HG03520 (cell line): ENCODE data around the gene PGBD2.
A peak's percentile ranks its signal among the peaks of the same experiment; 100 is the strongest.
"Not testable (repeated sequence)": the region's sequence is repeated elsewhere in the genome, so short reads cannot be mapped to it uniquely, and the experiment has no call there.

Source experiments
- ATAC-seq: cut with Tn5 transposase; IDR thresholded peaks from one replicate; pipeline ENCODE4 v1.9.1; 2021; ENCODE audit warnings: mild to moderate bottlenecking, moderate library complexity; ENCODE audit not compliant: unreplicated experiment

PGBD2 gene

DNA sequence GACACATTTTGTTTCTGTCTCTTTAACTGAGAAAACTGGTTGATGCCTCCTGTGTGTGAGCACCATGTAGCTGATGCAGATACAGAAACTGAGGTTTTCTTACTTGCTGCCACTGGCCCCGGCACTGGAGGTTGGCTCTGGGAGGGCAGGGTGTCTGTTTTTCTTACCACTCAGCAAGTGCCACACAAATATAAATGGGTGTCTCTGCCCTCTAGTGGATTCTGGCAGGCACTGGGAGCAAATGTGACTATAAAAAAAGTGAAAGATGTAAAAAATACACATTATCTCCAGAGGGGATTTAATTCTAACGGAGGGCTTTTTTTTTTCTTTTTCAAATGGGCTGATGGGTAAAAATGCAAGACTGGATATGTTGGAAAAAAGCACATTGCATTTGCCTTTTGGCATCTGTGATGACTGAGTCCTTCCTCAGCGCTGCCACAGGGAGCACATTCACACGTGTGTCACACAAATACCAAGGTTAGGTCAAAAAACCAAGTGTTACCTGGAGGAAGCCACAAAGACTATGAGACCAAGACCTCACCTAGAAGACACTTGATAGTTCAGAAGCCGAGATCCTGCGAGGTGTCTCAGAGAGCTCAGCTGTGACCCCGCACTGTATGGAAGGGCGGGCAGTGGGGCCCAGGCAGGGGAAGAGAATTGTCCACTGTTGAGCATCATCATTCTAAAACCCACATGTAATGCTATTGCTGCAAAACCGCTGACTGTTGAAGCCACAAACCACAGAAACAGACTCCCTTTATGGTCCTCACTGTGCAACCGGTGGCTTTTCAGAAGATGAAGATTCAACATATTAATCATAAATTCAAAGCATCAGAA lies 18.9 kb downstream of the PGBD2 start:
- ATAC-seq = peak; percentile 76

GRCh38 chr1:248925859-248926258 lies 19.8 kb downstream of the PGBD2 start:
- not testable (repeated sequence) for ATAC-seq

GRCh38 chr1:248926401-248927182 lies 20.6 kb downstream of the PGBD2 start:
- no peak for ATAC-seq

DNA sequence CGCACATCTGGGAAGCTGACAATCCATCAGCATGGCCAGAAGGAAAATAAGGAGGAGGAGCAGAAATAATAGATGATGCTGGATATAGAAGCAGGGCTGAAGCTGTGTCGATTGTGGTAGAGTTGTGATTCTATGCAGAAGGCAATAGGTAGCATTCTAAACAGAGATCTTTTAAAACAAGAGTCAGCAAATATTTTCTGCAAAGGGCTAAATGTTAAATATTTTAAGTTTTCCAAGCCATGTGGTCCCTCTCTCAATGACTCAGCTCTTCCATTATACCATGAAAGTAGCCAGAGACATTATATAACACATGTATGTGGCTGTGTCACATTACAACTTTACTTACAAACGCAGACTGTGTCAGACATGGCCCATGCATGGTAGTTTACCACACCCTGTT lies 21.2 kb downstream of the PGBD2 start:
- not testable (repeated sequence) for ATAC-seq

- not testable (repeated sequence) for ATAC-seq
These were observed 22.1 kb downstream of the PGBD2 start for GRCh38 chr1:248928122-248928521.

DNA sequence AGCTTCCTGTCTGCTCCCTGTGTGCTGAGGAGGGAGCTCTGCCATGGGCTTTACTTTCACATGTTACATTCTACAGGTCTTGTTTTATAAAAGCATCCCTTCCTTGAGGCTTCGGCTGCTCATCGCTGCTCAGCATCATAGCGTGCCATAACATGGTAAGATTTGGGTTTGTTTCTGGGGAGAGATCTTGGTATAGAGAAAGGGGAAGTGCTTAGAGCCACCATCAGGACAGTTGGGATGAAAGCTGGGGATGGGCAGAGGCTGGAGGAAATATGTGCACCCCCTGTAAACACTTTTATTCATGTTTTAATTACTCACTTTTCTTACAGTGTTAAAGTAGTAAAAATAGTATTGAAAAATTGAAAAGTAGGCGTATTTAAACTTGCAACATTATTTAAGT lies 24.0 kb downstream of the PGBD2 start:
- ATAC-seq = not testable (repeated sequence)

DNA sequence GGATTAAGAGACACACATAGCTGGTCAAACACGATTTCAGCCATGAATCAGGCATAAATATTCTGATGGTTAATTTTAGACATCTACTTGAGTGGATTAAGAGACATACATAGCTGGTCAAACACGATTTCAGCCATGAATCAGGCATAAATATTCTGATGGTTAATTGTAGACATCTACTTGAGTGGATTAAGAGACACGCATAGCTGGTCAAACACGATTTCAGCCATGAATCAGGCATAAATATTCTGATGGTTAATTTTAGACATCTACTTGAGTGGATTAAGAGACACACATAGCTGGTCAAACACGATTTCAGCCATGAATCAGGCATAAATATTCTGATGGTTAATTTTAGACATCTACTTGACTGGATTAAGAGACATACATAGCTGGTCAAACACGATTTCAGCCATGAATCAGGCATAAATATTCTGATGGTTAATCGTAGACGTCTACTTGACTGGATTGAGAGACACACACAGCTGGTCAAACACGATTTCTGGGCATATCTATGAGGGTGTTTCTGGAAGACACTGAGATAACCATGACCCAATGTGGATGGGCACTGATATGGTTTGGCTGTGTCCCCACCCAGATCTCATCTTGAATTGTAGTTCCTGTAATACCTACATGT lies 32.3 kb downstream of the PGBD2 start:
- ATAC-seq = not testable (repeated sequence)

- not testable (repeated sequence) for ATAC-seq
These were observed 38.3 kb downstream of the PGBD2 start for GRCh38 chr1:248944134-248944999.

GRCh38 chr1:248945000-248945423 lies 39.0 kb downstream of the PGBD2 start:
- not testable (repeated sequence) for ATAC-seq

DNA sequence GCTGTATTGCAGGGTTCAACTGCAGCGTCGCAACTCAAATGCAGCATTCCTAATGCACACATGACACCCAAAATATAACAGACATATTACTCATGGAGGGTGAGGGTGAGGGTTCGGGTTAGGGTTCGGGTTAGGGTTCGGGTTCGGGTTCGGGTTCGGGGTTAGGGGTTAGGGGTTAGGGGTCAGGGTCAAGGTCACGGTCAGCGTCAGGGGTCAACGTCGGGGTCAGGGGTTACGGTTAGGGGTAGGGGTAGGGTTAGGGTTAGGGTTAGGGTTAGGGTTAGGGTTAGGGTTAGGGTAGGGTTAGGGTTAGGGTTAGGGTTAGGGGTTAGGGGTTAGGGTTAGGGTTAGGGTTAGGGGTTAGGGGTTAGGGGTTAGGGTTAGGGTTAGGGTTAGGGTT lies 39.4 kb downstream of the PGBD2 start:
- not testable (repeated sequence) for ATAC-seq

GRCh38 chr1:248945856-248946416 lies 39.9 kb downstream of the PGBD2 start:
- not testable (repeated sequence) for ATAC-seq
